Myometrial cell (primary cell): ENCODE data around the gene CHMP2B. TPM values are rescaled to one million over a fixed set of nuclear protein-coding genes. Genes with fewer than 3 reads are reported as not detected.

Source experiments
- total RNA-seq: library from RNA; depleted of rRNA; stranded (reverse); fragments of >200 nt; gene quantifications from 2 replicates; pipeline ENCODE4 v1.2.3, GENCODE V29; 2015

Gene CHMP2B
- 40.4 and 40.8 TPM in 2 replicates for total RNA-seq

DNA sequence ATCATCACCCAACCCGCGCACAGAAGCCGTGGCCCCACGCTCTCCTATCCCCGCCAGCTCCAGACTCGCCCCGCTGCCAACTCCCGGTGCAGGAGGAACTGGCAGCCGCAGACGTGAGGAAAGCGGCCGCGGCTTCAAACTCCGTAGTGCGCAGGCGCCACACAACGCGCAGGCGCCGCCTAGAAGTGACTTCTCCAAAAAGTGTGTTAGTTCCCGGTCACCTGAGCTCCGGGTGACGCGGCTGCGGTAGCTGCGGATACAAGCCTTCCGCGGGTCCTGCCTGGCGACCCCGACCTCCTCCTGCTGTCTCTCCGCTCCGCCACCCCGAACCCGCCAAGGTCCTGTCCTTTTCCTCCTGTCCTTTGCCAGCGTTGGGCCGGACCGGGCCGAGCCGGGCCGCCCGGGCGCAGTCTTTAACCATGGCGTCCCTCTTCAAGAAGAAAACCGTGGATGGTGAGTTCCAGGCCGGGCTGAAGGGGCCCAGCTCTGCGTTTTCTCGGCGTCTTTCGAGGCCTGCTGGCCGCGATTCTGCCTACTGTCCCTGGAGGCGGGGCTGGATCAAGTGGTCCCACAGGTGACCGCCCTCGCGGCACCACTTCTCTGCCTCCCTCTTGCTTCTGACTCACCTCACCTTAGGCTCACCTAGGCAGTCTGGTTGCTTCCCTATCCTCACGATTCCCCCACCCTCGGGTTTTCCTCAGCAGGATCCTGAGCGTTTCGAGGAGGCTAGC, at the start of gene CHMP2B:
TSS of gene CHMP2B (plus strand) at position 206 of the 731 bp plus-strand sequence. CDS start at position 420, 214 bp downstream.

DNA sequence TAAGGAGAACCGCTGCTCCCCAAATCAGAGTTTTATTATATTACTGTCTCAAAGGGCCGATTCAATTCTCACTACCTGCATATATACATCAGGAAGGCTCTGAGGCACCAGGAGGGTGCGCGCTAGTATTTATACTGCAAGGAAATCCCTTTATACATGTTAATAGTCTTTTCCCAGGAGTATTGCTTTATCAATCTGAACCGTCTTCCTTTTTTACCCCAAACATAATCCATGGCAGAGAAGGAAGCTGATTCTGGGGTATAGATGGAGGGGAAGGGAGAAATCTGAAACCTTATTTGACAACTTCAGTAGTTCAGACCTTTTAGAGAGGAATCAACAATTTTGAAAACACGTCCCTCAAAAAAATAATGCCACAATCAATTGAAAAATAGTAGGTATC, 49.4 kb downstream of the CHMP2B start, which contains the start of gene POU1F1:
TSS of gene POU1F1 (minus strand) at position 101 of the 400 bp plus-strand sequence. CDS start 122 bp downstream, outside the sequence.

Other genes with a start within 250 kb of the CHMP2B start
- 43.0 and 53.7 TPM in 2 replicates for gene VGLL3, start 236.2 kb upstream of the CHMP2B start, total RNA-seq
- not detected in 2 replicates for gene POU1F1, start 49.3 kb downstream of the CHMP2B start, total RNA-seq